Activated CD8-positive, alpha-beta memory T cell treated with anti-CD3 and anti-CD28 coated beads for 24 hours (primary cell): ENCODE results near the gene AQR.
"Not testable (repeated sequence)": the region's sequence is repeated elsewhere in the genome, so short reads cannot be mapped to it uniquely, and the experiment has no call there.

Experiments used
- DNase-seq: peaks from one replicate; pipeline ENCODE4 v3.0.0-alpha.2; 2020

The AQR gene

GRCh38 chr15:34969340-34970097, at the start of gene AQR:
AQR (minus strand) TSS chr15:34969742; CDS start chr15:34969613, 129 bp downstream.
- DNase-seq: peak; percentile 94

GRCh38 chr15:35014241-35014640, 44.7 kb upstream of the AQR start:
- DNase-seq: no peak

GRCh38 chr15:35013370-35013769, 43.8 kb upstream of the AQR start:
- no peak for DNase-seq

- DNase-seq: no peak
Observed at GRCh38 chr15:35007397-35007796, 37.9 kb upstream of the AQR start.

- DNase-seq: no peak
Observed at GRCh38 chr15:35005933-35006332, 36.4 kb upstream of the AQR start.

- no peak for DNase-seq
Observed at GRCh38 chr15:35003928-35004327, 34.4 kb upstream of the AQR start.

GRCh38 chr15:35000511-35000910, 31.0 kb upstream of the AQR start:
- DNase-seq: no peak

GRCh38 chr15:34999906-35000305, 30.4 kb upstream of the AQR start:
- DNase-seq: no peak

- no peak for DNase-seq
Observed at GRCh38 chr15:34994925-34995324, 25.4 kb upstream of the AQR start.

GRCh38 chr15:34993877-34994276, 24.3 kb upstream of the AQR start:
- DNase-seq: no peak

GRCh38 chr15:34993412-34993811, 23.9 kb upstream of the AQR start:
- DNase-seq: no peak

GRCh38 chr15:34988027-34988902, 18.7 kb upstream of the AQR start, which contains the start of gene ZNF770:
ZNF770 (minus strand) TSS chr15:34988287; CDS start chr15:34983434, 4,853 bp downstream.
- DNase-seq: peak; percentile 97

GRCh38 chr15:34987609-34988026, 18.1 kb upstream of the AQR start:
- DNase-seq: no peak

- DNase-seq: no peak
Observed at GRCh38 chr15:34986771-34987480, 17.4 kb upstream of the AQR start.

GRCh38 chr15:34986326-34986725, 16.8 kb upstream of the AQR start:
- DNase-seq: no peak

GRCh38 chr15:34984889-34985630, 15.5 kb upstream of the AQR start:
- DNase-seq: no peak

GRCh38 chr15:34976743-34977142, 7.2 kb upstream of the AQR start:
- DNase-seq: no peak

- no peak for DNase-seq
Observed at GRCh38 chr15:34976073-34976472, 6.5 kb upstream of the AQR start.

GRCh38 chr15:34973512-34973911, 4.0 kb upstream of the AQR start:
- no peak for DNase-seq

GRCh38 chr15:34970098-34970643, 629 bp upstream of the AQR start:
- DNase-seq: not testable (repeated sequence)

- no peak for DNase-seq
Observed at GRCh38 chr15:34964277-34964676, 5.3 kb downstream of the AQR start.

- DNase-seq: no peak
Observed at GRCh38 chr15:34953851-34954250, 15.7 kb downstream of the AQR start.
